ENCODE results near the gene NDUFB6. TPM values are rescaled to one million over a fixed set of nuclear protein-coding genes. Genes with fewer than 3 reads are reported as not detected.
"Not testable (repeated sequence)": the region's sequence is repeated elsewhere in the genome, so short reads cannot be mapped to it uniquely, and the experiment has no call there.

NDUFB6 gene
- total and polyA plus RNA-seq, 2 of the 4 experiments (the other 2 are of a cell fraction): 24.2 to 51.0 TPM

DNA sequence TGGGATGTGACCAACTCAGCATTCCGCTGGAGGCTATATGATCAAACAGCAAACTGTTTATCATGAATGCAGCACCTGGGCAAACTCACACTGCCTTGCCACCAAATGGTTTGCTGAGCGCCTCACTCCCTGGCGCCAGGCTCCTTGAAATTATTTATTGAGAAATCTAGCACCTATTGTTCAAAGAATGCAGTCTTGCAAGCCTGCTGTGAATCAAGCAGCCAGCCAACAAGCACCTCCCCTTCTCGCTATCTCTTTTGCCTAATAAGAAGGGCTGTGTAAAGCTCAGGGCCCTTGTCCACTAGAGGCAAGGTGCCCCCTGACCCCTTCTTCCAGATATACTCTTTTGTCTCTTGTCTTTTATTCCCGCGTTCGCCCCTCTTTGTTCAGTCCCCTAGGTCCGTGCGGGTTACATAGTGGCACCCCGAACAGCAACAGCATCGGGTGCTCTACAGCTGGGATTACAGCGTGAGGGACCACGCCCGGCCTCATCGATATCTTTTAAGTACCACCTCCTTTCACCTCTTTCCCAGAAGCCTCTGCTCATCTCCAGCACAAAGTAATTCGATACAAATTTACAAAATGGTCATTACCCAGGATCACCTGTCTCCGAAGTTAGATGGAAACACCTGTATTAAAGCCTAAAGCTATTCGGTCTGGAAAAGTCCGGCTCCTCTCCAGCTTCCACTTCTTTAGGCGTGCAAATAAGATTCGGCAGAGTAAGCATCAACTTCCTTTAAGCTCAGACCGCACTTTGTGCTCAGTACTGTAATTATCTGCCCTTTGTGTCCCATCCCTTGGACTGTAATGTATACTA, 47.9 kb downstream of the NDUFB6 start (continued):
- TF ChIP-seq RFX5 (IDR thresholded peaks at IDR 0.05; ENCODE audit: low read depth, low read length): no peak
- no peak for TF ChIP-seq SMC3 (IDR thresholded peaks at IDR 0.05; ENCODE audit: low read depth, low read length)

DNA sequence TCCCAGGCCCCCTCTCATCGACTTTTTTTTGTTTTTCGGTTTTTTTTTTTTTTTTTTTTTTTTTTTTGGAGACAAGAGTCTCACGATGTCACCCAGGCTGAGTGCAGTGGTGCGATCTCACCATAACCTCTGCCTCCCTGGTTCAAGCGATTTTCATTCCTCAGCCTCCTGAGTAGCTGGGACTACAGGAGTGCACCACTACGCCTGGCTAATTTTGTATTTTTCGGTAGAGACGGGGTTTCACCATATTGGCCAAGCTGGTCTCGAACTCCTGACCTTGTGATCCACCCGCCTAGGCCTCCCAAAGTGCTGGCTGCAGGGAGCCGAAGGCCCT, 48.4 kb downstream of the NDUFB6 start:
- WGBS, 2 experiments (ENCODE audit: extremely low coverage in 2 of 2, insufficient read length in 1 of 2): 93% methylated on average over 2 of the region's 11 CpGs; no CpG with 5 or more reads in 1 of the 2 experiments
- ATAC-seq (ENCODE audit: low read depth); H2AK9ac ChIP-seq (replicated peaks; ENCODE audit: low read depth, low read length, poor library complexity); H4K91ac ChIP-seq (ENCODE audit: insufficient read depth, low read depth, low read length); H2BK5ac ChIP-seq (ENCODE audit: low read depth, low read length, poor library complexity, severe bottlenecking); H2BK15ac ChIP-seq (ENCODE audit: low read depth, low read length); H3K4me1 ChIP-seq (ENCODE audit: control insufficient read depth, insufficient read depth, low read length); H2BK120ac ChIP-seq (ENCODE audit: low read depth, low read length); H3K4ac ChIP-seq (ENCODE audit: low read depth, low read length); H2BK20ac ChIP-seq (ENCODE audit: low read depth, low read length); H3K27me3 ChIP-seq (ENCODE audit: control insufficient read depth, insufficient read depth, low read length); H2AFZ ChIP-seq (replicated peaks; ENCODE audit: low read length, poor library complexity); BruUV-seq (replicated peaks); H3K27ac ChIP-seq (ENCODE audit: insufficient read depth, low read length); POLR2A ChIA-PET (ENCODE audit: unreplicated experiment); in situ Hi-C loops (cut with MboI; ENCODE audit: low sequenced_read_pairs); intact Hi-C loops (cut with micrococcal nuclease); H3K14ac ChIP-seq (replicated peaks; ENCODE audit: low read depth, low read length); H4K20me1 ChIP-seq (ENCODE audit: insufficient read depth, low read length); DNase-seq; H4K5ac ChIP-seq (ENCODE audit: low read depth, low read length); H3K9me3 ChIP-seq (ENCODE audit: control insufficient read depth, insufficient read depth, low read length); H2AK5ac ChIP-seq (ENCODE audit: low read depth, low read length); H3K9me1 ChIP-seq (ENCODE audit: insufficient read depth, low read length); H3K18ac ChIP-seq (ENCODE audit: low read depth, low read length); dilution Hi-C loops (cut with HindIII; ENCODE audit: low sequenced_read_pairs, unreplicated experiment); H3K36me3 ChIP-seq (ENCODE audit: control insufficient read depth, insufficient read depth, low read length); H3K56ac ChIP-seq (ENCODE audit: extremely low read depth, insufficient read depth, low read length): not testable (repeated sequence)
- Histone ChIP-seq H3K9ac (ENCODE audit: low read depth, low read length) (peak overlapping the region; percentile 92; the same call in 1 of the 2 replicates), H3K4me2 (ENCODE audit: low read depth, low read length) (peak overlapping the region; percentile 90), H4K8ac (ENCODE audit: low read depth in 2 of 2, low read length in 2 of 2) (peak overlapping the region in 1 of 2 experiments; percentile 10; a peak in 1 of 4 replicates), H3K4me3 (ENCODE audit: insufficient read depth, low read depth, low read length) (peak overlapping the region; percentile 86), H3K79me1 (ENCODE audit: low read depth in 1 of 2, low read length in 2 of 2) (peaks cover 31 to 35% of the 10 kb centered on the region in 2 experiments), H3K23ac (ENCODE audit: low read depth, low read length) (0 out of 2 replicates have a peak overlapping the region, but pooled peaks have one; percentile 44)
- CTCF ChIA-PET: interaction anchor here (1.3 kb wide), 1 partner anchor 145 kb away, joined by 4 read pairs; no protein-coding TSS in a partner anchor

Data from IMR-90 (cell line).